Body of pancreas (tissue), 4 donors: Measurements from ENCODE around the gene CENPC. TPM values are rescaled to one million over a fixed set of nuclear protein-coding genes. Genes with fewer than 3 reads are reported as not detected.
A peak's percentile ranks its signal among the peaks of the same experiment; 100 is the strongest.

Experiments
- ATAC-seq: fragments of 150-250 bp; one replicate; pipeline ENCODE4 v1.9.1; 2016
- DNase-seq, 4 donors: peaks; one replicate each; pipeline ENCODE4 v3.0.0-alpha.2; 2019
- H3K27ac ChIP-seq, 4 donors: fragments of 200-600 bp; sonication (generic); 1 replicate in 3 of 4; 2 replicates in 1 of 4; pipeline versions ENCODE4 v1.5.1 to v1.6.1; 2016 to 2019; ENCODE audit warnings: mild to moderate bottlenecking in 1 of 4, mixed read lengths in 1 of 4, moderate library complexity in 1 of 4
- H3K27me3 ChIP-seq, 2 donors: fragments of 200-600 bp; sonication (generic); one replicate each; pipeline ENCODE4 v1.6.0; 2016; ENCODE audit warnings: mild to moderate bottlenecking in 1 of 2
- H3K36me3 ChIP-seq, 2 donors: fragments of 200-600 bp; sonication (generic); replicated peaks in 1 of 2; 2 replicates each; pipeline ENCODE4 v1.5.1; 2016; ENCODE audit warnings: low read depth in 2 of 2; ENCODE audit not compliant: insufficient read depth in 1 of 2
- H3K4me1 ChIP-seq: fragments of 200-600 bp; sonication (generic); one replicate; pipeline ENCODE4 v1.6.0; 2016
- H3K4me3 ChIP-seq, 2 donors: fragments of 200-600 bp; sonication (generic); 1 replicate in 1 of 2; 2 replicates in 1 of 2; pipeline ENCODE4 v1.5.1; 2016 to 2019
- H3K9me3 ChIP-seq, 3 donors: fragments of 200-600 bp; sonication (generic); 1 replicate in 2 of 3; 2 replicates in 1 of 3; pipeline ENCODE4 v1.5.1; 2016
- CTCF ChIP-seq, 7 experiments: fragments of 450-650 bp in 4 of 7; fragments of 200-600 bp in 3 of 7; sonication (generic) in 3 of 7; IDR thresholded peaks; one replicate each; pipeline ENCODE4 v1.5.1; 2016 to 2019; ENCODE audit warnings: antibody characterized with exemption in 7 of 7
- POLR2A ChIP-seq, 3 donors: fragments of 450-650 bp; IDR thresholded peaks; one replicate each; pipeline ENCODE4 v1.6.1; 2016; ENCODE audit warnings: antibody characterized with exemption in 3 of 3, mild to moderate bottlenecking in 2 of 3
- WGBS, 2 donors: methylation state at CpG; one replicate each; pipeline ENCODE4 v1.1.5; 2017; 5-methylcytosine and 5-hydroxymethylcytosine counted together
- intact Hi-C: fragments of 100-400 bp; cut with DNase I; formaldehyde crosslinking; loops from one replicate; pipeline ENCODE4 v1.15.1; 2023
- total RNA-seq, 2 donors: library from RNA; depleted of rRNA; stranded (reverse); fragments of >200 nt; gene quantifications; one replicate each; pipeline ENCODE4 v1.1.0, GENCODE V29; 2016

The CENPC gene
- total RNA-seq, 2 donors from 2014 or later = 36.8 to 44.5 TPM

DNA sequence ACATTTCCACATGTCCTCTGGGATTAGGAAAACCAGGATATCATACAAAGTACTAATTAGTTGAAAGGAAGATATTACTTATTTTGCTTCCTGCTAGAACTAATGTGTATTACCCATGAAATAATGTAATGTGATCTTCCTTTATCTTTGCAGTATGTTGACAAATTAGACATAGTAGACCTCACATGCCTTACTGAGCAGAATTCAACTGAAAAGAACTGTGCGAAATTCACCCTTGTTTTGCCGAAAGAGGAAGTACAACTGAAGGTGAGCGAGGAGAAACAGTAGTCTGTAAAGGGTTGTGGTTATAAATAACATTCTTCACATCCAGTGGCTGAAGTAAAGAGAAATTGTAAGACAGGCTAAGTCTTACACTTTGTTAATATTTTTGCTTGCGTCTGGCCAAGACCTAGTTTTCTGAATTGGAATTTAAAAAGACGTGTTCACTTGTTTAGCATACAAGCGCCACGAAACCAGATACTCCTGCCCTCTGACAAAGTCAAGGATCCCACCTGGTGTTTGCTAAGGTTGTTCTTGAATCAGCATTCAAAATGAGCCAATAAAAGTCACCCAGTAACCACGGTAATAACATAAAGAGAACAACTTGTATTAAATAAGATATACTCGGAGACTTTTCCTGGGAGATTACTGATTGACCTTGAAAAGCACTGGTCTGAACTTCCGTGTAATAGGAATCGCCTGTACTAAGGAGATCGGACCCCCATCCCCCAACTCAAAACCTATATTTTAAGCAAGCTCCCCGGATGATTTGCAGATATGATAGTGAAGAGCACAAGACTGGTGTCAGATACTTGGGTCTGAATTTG, 30.1 kb upstream of the CENPC start:
- Histone ChIP-seq H3K27me3 (no peaks in the 10 kb centered on the region), H3K36me3 (no peaks in the 10 kb centered on the region), H3K27ac (peak overlapping the region in 3 of 4 donors; percentile 15 to 69 (median 33)), H3K4me1 (peaks cover 8% of the 10 kb centered on the region), H3K4me3 (no peak overlapping the region), H3K9me3 (no peaks in the 10 kb centered on the region)
- peak; percentile 81 for ATAC-seq
- WGBS, 2 donors = 43 to 78% methylated on average over 13 of the region's 13 CpGs
- peak in 2 of 4 donors; percentile 41 to 44 for DNase-seq
- intact Hi-C loops = no loop called here
- TF ChIP-seq POLR2A (IDR thresholded peaks at IDR 0.05) = peak in 1 of 3 donors; percentile 32
- no peak for TF ChIP-seq CTCF (IDR thresholded peaks at IDR 0.05)

- Histone ChIP-seq H3K4me1 (peaks cover 8% of the 10 kb centered on the region), H3K27ac (no peak overlapping the region), H3K36me3 (no peaks in the 10 kb centered on the region), H3K9me3 (no peaks in the 10 kb centered on the region), H3K27me3 (no peaks in the 10 kb centered on the region), H3K4me3 (no peak overlapping the region)
- DNase-seq = no peak
- TF ChIP-seq CTCF (IDR thresholded peaks at IDR 0.05) (no peak), POLR2A (IDR thresholded peaks at IDR 0.05) (no peak)
- ATAC-seq = no peak
- intact Hi-C loops = no loop called here
Measured at GRCh38 chr4:67573193-67573592, 27.9 kb upstream of the CENPC start.

DNA sequence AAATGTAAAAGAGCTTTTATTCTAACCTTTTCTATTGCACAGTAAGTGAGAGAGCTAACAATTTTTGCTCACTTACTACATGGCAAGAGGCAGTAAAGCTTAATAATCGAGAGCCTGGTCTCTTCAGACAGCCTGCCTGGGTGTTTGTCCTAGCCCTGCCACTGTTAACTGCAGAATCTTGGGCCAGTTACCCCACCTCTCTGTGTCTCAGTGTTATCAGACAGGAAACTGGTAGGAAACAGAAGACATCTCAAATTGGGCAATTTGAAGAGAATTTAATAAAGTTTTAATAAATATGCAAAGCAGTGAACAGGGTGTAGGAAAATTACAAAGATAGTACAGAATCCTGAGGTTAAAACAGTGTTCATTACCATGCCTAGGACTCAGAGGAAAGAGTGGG, 26.7 kb upstream of the CENPC start:
- TF ChIP-seq CTCF (IDR thresholded peaks at IDR 0.05) = no peak
- TF ChIP-seq POLR2A (IDR thresholded peaks at IDR 0.05) = no peak
- H3K27ac ChIP-seq = no peak overlapping the region
- 9 to 19% methylated on average over 1 of the region's 1 CpG for WGBS, 2 donors
- no peak overlapping the region for H3K4me3 ChIP-seq
- peaks cover 7% of the 10 kb centered on the region for H3K4me1 ChIP-seq
- intact Hi-C loops = no loop called here
- H3K27me3 ChIP-seq = no peaks in the 10 kb centered on the region
- ATAC-seq = no peak
- H3K36me3 ChIP-seq = no peaks in the 10 kb centered on the region
- no peaks in the 10 kb centered on the region for H3K9me3 ChIP-seq
- DNase-seq = no peak

GRCh38 chr4:67570537-67570936, 25.2 kb upstream of the CENPC start:
- H3K9me3 ChIP-seq = no peaks in the 10 kb centered on the region
- TF ChIP-seq POLR2A (IDR thresholded peaks at IDR 0.05) (no peak), CTCF (IDR thresholded peaks at IDR 0.05) (no peak)
- 100% methylated on average over 1 of the region's 1 CpG for WGBS, 2 donors
- no peaks in the 10 kb centered on the region for H3K36me3 ChIP-seq
- ATAC-seq (no peak), DNase-seq (no peak)
- H3K4me3 ChIP-seq = no peak overlapping the region
- H3K4me1 ChIP-seq = no peaks in the 10 kb centered on the region
- intact Hi-C loops = no loop called here
- H3K27me3 ChIP-seq = no peaks in the 10 kb centered on the region
- H3K27ac ChIP-seq = no peak overlapping the region

DNA sequence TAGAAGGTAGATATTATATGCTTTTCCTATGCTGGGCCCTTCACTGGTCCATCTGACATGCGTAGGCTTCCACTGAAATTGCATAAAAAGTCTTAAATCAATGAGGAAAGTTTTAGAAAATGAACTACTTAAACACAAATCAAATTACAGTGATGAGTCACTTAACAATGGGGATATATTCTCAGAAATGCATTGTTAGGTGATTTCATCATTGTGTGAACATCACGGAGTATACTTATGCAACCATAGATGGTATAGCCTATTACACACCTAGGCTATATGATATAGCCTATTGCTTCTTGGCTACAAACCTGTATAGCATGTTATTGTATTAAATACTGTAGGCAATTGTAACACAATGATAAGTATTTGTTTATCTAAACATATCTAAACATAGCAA, 23.5 kb upstream of the CENPC start:
- Histone ChIP-seq H3K27me3 (no peaks in the 10 kb centered on the region), H3K9me3 (no peaks in the 10 kb centered on the region), H3K4me3 (no peak overlapping the region), H3K4me1 (no peaks in the 10 kb centered on the region), H3K36me3 (no peaks in the 10 kb centered on the region), H3K27ac (no peak overlapping the region)
- WGBS, 2 donors = 88 to 93% methylated on average over 2 of the region's 2 CpGs
- DNase-seq (no peak), ATAC-seq (no peak)
- intact Hi-C loops = no loop called here
- TF ChIP-seq CTCF (IDR thresholded peaks at IDR 0.05) = no peak
- no peak for TF ChIP-seq POLR2A (IDR thresholded peaks at IDR 0.05)
